ENCODE measurements around the gene PXDN. TPM values are rescaled to one million over a fixed set of nuclear protein-coding genes. Genes with fewer than 3 reads are reported as not detected.
A peak's percentile ranks its signal among the peaks of the same experiment; 100 is the strongest.

PXDN gene
- total and polyA plus RNA-seq, 2 of the 13 experiments (the other 11 are each of a cell fraction or from before 2014, with no cell fraction given) = not detected

- BruUV-seq (replicated peaks) = no TSS peak
- DNase-seq (ENCODE audit: low spot score) (no peak), FAIRE-seq (no peak), ATAC-seq (no peak)
- Histone ChIP-seq H4K20me1 (ENCODE audit: insufficient read depth, low read length) (no peaks in the 10 kb centered on the region), H3K4me1 (ENCODE audit: insufficient read depth, low read length) (no peaks in the 10 kb centered on the region), H3K79me2 (ENCODE audit: insufficient read depth, low read length) (no peaks in the 10 kb centered on the region), H3K27me3 (ENCODE audit: control insufficient read depth in 1 of 2, insufficient read depth in 2 of 2, low read length in 2 of 2) (peaks cover 3 to 30% of the 10 kb centered on the region in 2 experiments; a peak in 4 of 5 replicates), H3K9me3 (ENCODE audit: low read length) (no peaks in the 10 kb centered on the region), H3K9ac (ENCODE audit: insufficient read depth, low read depth, low read length) (no peak overlapping the region), H3K4me2 (ENCODE audit: low read depth, low read length) (no peak overlapping the region), H3K4me3 (replicated peaks in 1 of 3; ENCODE audit: insufficient read depth in 1 of 3, low read depth in 2 of 3, low read length in 3 of 3) (no peak overlapping the region), H2AFZ (ENCODE audit: low read length) (no peak overlapping the region), H3K36me3 (replicated peaks in 1 of 2; ENCODE audit: control insufficient read depth in 1 of 2, insufficient read depth in 2 of 2, low read length in 2 of 2) (no peaks in the 10 kb centered on the region), H3K27ac (ENCODE audit: extremely low read length, insufficient read depth, low read length) (no peak overlapping the region)
- POLR2A ChIA-PET = no interaction called here
- WGBS (ENCODE audit: low lambda C conversion rate) = 53% methylated on average over 6 of the region's 21 CpGs
- TF ChIP-seq ZIK1 (CRISPR knock-in tag; IDR thresholded peaks at IDR 0.05; ENCODE audit: borderline replicate concordance, low read depth) (no peak), PRMT3 (CRISPR knock-in tag; IDR thresholded peaks at IDR 0.05; ENCODE audit: borderline replicate concordance, low read depth) (no peak), ZNF547 (CRISPR knock-in tag; IDR thresholded peaks at IDR 0.05) (no peak)
- CTCF ChIA-PET (ENCODE audit: low intra/inter-chr PET ratio, low total read pairs) = no interaction called here
- intact Hi-C loops (cut with micrococcal nuclease; ENCODE audit: unreplicated experiment) = no loop called here
- in situ Hi-C loops (cut with HindIII; ENCODE audit: extremely low pct_ligation_motif_present, low pct_unique_long_range_greater_than_20kb) = no loop called here
Measured at GRCh38 chr2:1705557-1706076, 38.7 kb downstream of the PXDN start.

- no peak overlapping the region for H3K27ac ChIP-seq (ENCODE audit: extremely low read length, insufficient read depth, low read length)
- ChIA-PET POLR2A (no interaction called here), CTCF (ENCODE audit: low intra/inter-chr PET ratio, low total read pairs) (no interaction called here)
- WGBS (ENCODE audit: low lambda C conversion rate) = 22% methylated on average over 18 of the region's 18 CpGs
- no peak for FAIRE-seq
- no peak overlapping the region for H2AFZ ChIP-seq (ENCODE audit: low read length)
- no TSS peak for BruUV-seq (replicated peaks)
- H3K79me2 ChIP-seq (ENCODE audit: insufficient read depth, low read length) = no peaks in the 10 kb centered on the region
- intact Hi-C loops (cut with micrococcal nuclease; ENCODE audit: unreplicated experiment) = no loop called here
- no peaks in the 10 kb centered on the region for H3K4me1 ChIP-seq (ENCODE audit: insufficient read depth, low read length)
- peaks cover 3 to 26% of the 10 kb centered on the region in 2 experiments; a peak in 4 of 5 replicates for H3K27me3 ChIP-seq (ENCODE audit: control insufficient read depth in 1 of 2, insufficient read depth in 2 of 2, low read length in 2 of 2)
- no peak overlapping the region for H3K9ac ChIP-seq (ENCODE audit: insufficient read depth, low read depth, low read length)
- no peaks in the 10 kb centered on the region for H3K36me3 ChIP-seq (replicated peaks in 1 of 2; ENCODE audit: control insufficient read depth in 1 of 2, insufficient read depth in 2 of 2, low read length in 2 of 2)
- H3K9me3 ChIP-seq (ENCODE audit: low read length) = no peaks in the 10 kb centered on the region
- in situ Hi-C loops (cut with HindIII; ENCODE audit: extremely low pct_ligation_motif_present, low pct_unique_long_range_greater_than_20kb) = no loop called here
- peak; percentile 37; the same call in 2 of the 3 replicates for ATAC-seq
- no peak overlapping the region for H3K4me3 ChIP-seq (replicated peaks in 1 of 3; ENCODE audit: insufficient read depth in 1 of 3, low read depth in 2 of 3, low read length in 3 of 3)
- H3K4me2 ChIP-seq (ENCODE audit: low read depth, low read length) = no peak overlapping the region
- no peaks in the 10 kb centered on the region for H4K20me1 ChIP-seq (ENCODE audit: insufficient read depth, low read length)
- DNase-seq (ENCODE audit: low spot score) = no peak
- no peak for TF ChIP-seq ARNT (IDR thresholded peaks at IDR 0.05)
- no peak for TF ChIP-seq ZNF660 (CRISPR knock-in tag; IDR thresholded peaks at IDR 0.05; ENCODE audit: borderline replicate concordance, low read depth)
- TF ChIP-seq RBM22 (optimal IDR thresholded peaks at IDR 0.05; ENCODE audit: low read length) = no peak
- TF ChIP-seq BHLHE40 (IDR thresholded peaks at IDR 0.05; ENCODE audit: low read length) = peak; percentile 58; the same call in 1 of the 2 replicates
- TF ChIP-seq, protein P1, sequence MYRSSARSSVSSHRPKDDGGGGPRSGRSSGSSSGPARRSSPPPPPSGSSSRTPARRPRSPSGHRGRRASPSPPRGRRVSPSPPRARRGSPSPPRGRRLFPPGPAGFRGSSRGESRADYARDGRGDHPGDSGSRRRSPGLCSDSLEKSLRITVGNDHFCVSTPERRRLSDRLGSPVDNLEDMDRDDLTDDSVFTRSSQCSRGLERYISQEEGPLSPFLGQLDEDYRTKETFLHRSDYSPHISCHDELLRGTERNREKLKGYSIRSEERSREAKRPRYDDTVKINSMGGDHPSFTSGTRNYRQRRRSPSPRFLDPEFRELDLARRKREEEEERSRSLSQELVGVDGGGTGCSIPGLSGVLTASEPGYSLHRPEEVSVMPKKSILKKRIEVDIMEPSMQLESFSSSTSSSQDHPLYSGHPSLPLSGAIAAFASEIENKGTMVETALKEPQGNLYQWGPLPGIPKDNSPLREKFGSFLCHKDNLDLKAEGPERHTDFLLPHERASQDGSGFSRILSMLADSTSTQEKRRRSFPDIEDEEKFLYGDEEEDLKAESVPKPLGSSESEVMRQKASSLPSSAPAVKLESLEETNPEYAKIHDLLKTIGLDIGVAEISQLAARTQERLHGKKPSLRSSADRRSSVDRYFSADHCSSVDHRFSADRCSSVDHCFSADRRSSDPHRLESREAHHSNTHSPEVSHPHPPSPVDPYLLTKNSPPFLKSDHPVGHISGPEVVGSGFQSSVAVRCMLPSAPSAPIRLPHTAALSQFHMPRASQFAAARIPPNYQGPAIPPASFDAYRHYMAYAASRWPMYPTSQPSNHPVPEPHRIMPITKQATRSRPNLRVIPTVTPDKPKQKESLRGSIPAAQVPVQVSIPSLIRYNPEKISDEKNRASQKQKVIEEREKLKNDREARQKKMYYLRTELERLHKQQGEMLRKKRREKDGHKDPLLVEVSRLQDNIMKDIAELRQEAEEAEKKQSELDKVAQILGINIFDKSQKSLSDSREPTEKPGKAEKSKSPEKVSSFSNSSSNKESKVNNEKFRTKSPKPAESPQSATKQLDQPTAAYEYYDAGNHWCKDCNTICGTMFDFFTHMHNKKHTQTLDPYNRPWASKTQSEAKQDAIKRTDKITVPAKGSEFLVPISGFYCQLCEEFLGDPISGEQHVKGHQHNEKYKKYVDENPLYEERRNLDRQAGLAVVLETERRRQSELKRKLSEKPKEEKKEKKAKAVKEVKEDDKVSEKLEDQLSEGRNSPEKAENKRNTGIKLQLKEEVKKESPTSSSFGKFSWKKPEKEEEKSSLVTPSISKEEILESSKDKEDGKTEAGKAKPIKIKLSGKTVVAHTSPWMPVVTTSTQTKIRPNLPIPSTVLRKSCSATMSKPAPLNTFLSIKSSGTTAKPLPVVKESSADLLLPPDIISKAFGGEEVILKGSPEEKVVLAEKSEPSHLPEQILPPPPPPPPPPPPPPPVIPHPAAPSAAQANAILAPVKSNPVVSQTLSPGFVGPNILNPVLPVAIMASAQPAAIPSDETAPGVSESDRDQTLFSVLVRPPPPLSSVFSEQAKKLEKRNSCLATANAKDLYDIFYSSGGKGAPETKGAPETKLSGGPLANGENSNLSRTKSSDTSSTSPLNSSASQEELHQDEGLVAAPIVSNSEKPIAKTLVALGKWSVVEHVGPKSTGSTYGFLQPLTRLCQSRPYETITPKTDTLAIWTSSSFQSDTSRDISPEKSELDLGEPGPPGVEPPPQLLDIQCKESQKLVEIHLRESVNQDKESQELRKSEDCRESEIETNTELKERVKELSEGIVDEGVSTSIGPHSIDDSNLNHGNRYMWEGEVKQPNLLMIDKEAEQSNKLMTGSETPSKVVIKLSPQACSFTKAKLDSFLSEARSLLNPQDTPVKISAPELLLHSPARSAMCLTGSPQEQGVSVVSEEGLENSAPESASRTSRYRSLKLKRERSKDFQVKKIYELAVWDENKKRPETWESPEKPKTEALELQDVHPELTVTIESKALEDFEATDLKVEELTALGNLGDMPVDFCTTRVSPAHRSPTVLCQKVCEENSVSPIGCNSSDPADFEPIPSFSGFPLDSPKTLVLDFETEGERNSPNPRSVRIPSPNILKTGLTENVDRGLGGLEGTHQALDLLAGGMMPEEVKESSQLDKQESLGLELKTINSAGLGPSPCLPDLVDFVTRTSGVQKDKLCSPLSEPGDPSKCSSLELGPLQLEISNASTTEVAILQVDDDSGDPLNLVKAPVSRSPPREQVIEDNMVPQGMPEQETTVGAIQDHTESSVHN (CRISPR knock-in tag; IDR thresholded peaks at IDR 0.05) = no peak
Measured at GRCh38 chr2:1704631-1705556, 39.4 kb downstream of the PXDN start.
